DND-41 (cell line): ENCODE measurements around the gene IGF2BP3.

Experiments
- ATAC-seq: fragments of 200-7000 bp; cut with Tn5 transposase; 3 replicates; pipeline ENCODE4 v1.9.1; 2021; ENCODE audit warnings: low read depth; ENCODE audit not compliant: insufficient read depth
- DNase-seq: peaks from one replicate; pipeline ENCODE4 v3.0.0-alpha.2; 2020
- H2AFZ ChIP-seq: 2 replicates; pipeline ENCODE4 v1.6.0; 2012; ENCODE audit warnings: low read depth, low read length
- H3K27ac ChIP-seq: 2 replicates; pipeline ENCODE4 v1.5.1; 2012; ENCODE audit warnings: low read length, inconsistent platforms
- H3K27me3 ChIP-seq: fragments of 200-600 bp; sonication (generic); 2 replicates; pipeline ENCODE4 v1.6.0; 2012; ENCODE audit warnings: low read length, mild to moderate bottlenecking, inconsistent platforms; ENCODE audit not compliant: insufficient read depth, poor library complexity
- H3K36me3 ChIP-seq: 2 replicates; pipeline ENCODE4 v1.5.1; 2012; ENCODE audit warnings: low read length, inconsistent platforms; ENCODE audit not compliant: insufficient read depth
- H3K4me1 ChIP-seq: 2 replicates; pipeline ENCODE4 v1.5.1; 2012; ENCODE audit warnings: mild to moderate bottlenecking, low read length; ENCODE audit not compliant: insufficient read depth
- H3K4me2 ChIP-seq: 2 replicates; pipeline ENCODE4 v1.6.0; 2012; ENCODE audit warnings: mild to moderate bottlenecking, moderate library complexity, low read length, inconsistent platforms; ENCODE audit not compliant: insufficient read depth
- H3K4me3 ChIP-seq, 2 experiments: fragments of 200-600 bp in 1 of 2; shearing (Covaris generic) in 1 of 2; 2 replicates each; pipeline ENCODE4 v1.5.1; 2012 to 2016; ENCODE audit warnings: inconsistent platforms in 2 of 2, low read length in 2 of 2, mild to moderate bottlenecking in 2 of 2, low read depth in 1 of 2, moderate library complexity in 1 of 2
- H3K79me2 ChIP-seq: 2 replicates; pipeline ENCODE4 v1.6.0; 2012; ENCODE audit warnings: low read length, inconsistent platforms; ENCODE audit not compliant: insufficient read depth
- H3K9ac ChIP-seq: 2 replicates; pipeline ENCODE4 v1.6.0; 2012; ENCODE audit warnings: low read depth, mild to moderate bottlenecking, inconsistent platforms, low read length, moderate library complexity
- H3K9me3 ChIP-seq: 2 replicates; pipeline ENCODE4 v1.5.1; 2012; ENCODE audit warnings: low read length, moderate library complexity, mild to moderate bottlenecking, inconsistent platforms; ENCODE audit not compliant: insufficient read depth, severe bottlenecking
- H4K20me1 ChIP-seq: 2 replicates; pipeline ENCODE4 v1.6.0; 2012; ENCODE audit warnings: low read length; ENCODE audit not compliant: insufficient read depth
- EZH2 ChIP-seq: IDR thresholded peaks from 3 replicates; pipeline ENCODE4 v1.6.1; 2012; ENCODE audit warnings: borderline replicate concordance, low read depth, mild to moderate bottlenecking, moderate library complexity, low read length, inconsistent platforms; ENCODE audit not compliant: severe bottlenecking
- TF ChIP-seq, protein P1 (sequence below): IDR thresholded peaks from 2 replicates; pipeline ENCODE4 v1.5.1; 2012; ENCODE audit warnings: borderline replicate concordance, low read length, moderate library complexity, mild to moderate bottlenecking; ENCODE audit not compliant: poor library complexity, severe bottlenecking; ENCODE audit errors: extremely low read depth

Gene IGF2BP3

DNA sequence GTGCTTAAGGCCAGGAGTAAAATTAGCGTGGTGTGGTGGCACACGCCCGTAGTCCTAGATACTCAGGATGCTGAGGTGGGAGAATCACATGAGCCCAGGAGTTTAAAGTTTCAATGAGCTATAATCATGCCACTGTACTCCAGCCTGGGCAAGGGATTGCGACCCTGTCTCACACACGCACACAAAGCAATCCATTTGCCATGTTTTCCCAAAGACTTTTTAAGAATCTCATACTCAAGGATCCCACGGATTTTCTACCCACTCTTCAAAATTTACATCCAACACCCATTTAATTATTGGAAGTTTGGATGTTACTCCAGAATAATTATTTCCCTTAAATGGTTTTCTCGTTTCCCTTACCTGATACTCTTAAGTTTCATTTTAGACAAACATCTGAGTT, 47.9 kb downstream of the IGF2BP3 start:
- DNase-seq (no peak), ATAC-seq (no peak)
- H3K36me3 ChIP-seq = no peaks in the 10 kb centered on the region
- H4K20me1 ChIP-seq = no peaks in the 10 kb centered on the region
- no peak overlapping the region for H3K4me3 ChIP-seq
- TF ChIP-seq EZH2 = no peak
- TF ChIP-seq, protein P1, sequence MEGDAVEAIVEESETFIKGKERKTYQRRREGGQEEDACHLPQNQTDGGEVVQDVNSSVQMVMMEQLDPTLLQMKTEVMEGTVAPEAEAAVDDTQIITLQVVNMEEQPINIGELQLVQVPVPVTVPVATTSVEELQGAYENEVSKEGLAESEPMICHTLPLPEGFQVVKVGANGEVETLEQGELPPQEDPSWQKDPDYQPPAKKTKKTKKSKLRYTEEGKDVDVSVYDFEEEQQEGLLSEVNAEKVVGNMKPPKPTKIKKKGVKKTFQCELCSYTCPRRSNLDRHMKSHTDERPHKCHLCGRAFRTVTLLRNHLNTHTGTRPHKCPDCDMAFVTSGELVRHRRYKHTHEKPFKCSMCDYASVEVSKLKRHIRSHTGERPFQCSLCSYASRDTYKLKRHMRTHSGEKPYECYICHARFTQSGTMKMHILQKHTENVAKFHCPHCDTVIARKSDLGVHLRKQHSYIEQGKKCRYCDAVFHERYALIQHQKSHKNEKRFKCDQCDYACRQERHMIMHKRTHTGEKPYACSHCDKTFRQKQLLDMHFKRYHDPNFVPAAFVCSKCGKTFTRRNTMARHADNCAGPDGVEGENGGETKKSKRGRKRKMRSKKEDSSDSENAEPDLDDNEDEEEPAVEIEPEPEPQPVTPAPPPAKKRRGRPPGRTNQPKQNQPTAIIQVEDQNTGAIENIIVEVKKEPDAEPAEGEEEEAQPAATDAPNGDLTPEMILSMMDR = no peak
- no peak overlapping the region for H2AFZ ChIP-seq
- no peaks in the 10 kb centered on the region for H3K27me3 ChIP-seq
- H3K9ac ChIP-seq = no peak overlapping the region
- H3K79me2 ChIP-seq = no peaks in the 10 kb centered on the region
- H3K9me3 ChIP-seq = no peaks in the 10 kb centered on the region
- no peaks in the 10 kb centered on the region for H3K4me1 ChIP-seq
- no peak overlapping the region for H3K4me2 ChIP-seq
- no peak overlapping the region for H3K27ac ChIP-seq

DNA sequence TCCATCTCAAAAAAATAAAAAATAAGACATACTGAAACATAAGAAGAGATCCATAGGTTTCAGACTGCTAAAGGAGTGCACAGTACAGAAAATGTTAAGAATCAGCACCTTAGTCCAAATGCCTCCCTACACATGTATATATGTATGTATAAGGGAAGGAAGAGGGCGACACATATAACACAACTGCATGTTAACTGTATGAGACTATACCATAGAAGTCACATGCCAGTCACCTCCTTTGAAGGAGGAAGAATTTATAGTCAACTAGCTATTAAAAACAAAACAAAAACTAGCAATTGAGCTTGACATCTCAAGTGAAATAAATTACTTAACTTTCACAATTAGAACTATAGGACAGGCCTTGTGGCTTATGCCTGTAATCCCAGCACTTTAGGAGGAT, 50.4 kb downstream of the IGF2BP3 start:
- H3K79me2 ChIP-seq = no peaks in the 10 kb centered on the region
- H3K27ac ChIP-seq = no peak overlapping the region

DNA sequence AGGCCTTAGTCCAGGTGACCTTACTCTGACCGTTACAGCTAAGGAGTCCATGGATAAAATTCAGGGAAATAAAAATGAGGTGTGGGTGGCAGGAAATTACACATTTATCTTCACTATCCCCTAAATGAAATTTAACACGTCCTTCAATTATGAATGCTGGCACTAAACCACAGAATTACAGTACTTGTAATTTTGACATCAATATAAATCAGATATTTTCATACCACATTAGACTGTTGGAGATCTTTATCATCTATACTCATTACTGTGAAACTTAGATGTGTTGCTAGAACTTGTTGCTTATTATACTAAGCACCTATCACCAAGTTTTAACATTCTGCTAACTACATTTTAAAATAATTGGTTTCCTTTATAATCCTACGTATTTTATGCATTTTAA, 51.1 kb downstream of the IGF2BP3 start:
- TF ChIP-seq EZH2 = no peak
- TF ChIP-seq, protein P1 = no peak
- Histone ChIP-seq H3K4me3 (no peak overlapping the region), H3K9ac (no peak overlapping the region), H3K4me2 (no peak overlapping the region), H3K27me3 (no peaks in the 10 kb centered on the region), H3K4me1 (no peaks in the 10 kb centered on the region), H3K36me3 (no peaks in the 10 kb centered on the region), H2AFZ (no peak overlapping the region), H3K79me2 (no peaks in the 10 kb centered on the region), H3K9me3 (no peaks in the 10 kb centered on the region), H3K27ac (no peak overlapping the region), H4K20me1 (no peaks in the 10 kb centered on the region)
- no peak for DNase-seq
- ATAC-seq = no peak

More for the DNA sequence above, 50.4 kb downstream of the IGF2BP3 start:
- no peak for DNase-seq
- no peak overlapping the region for H3K9ac ChIP-seq
- H3K9me3 ChIP-seq = no peaks in the 10 kb centered on the region
- no peak overlapping the region for H2AFZ ChIP-seq
- H4K20me1 ChIP-seq = no peaks in the 10 kb centered on the region
- H3K4me2 ChIP-seq = no peak overlapping the region
- H3K36me3 ChIP-seq = no peaks in the 10 kb centered on the region
- no peak for ATAC-seq
- H3K4me3 ChIP-seq = no peak overlapping the region
- no peaks in the 10 kb centered on the region for H3K27me3 ChIP-seq
- TF ChIP-seq, protein P1 = no peak
- no peak for TF ChIP-seq EZH2
- H3K4me1 ChIP-seq = no peaks in the 10 kb centered on the region

DNA sequence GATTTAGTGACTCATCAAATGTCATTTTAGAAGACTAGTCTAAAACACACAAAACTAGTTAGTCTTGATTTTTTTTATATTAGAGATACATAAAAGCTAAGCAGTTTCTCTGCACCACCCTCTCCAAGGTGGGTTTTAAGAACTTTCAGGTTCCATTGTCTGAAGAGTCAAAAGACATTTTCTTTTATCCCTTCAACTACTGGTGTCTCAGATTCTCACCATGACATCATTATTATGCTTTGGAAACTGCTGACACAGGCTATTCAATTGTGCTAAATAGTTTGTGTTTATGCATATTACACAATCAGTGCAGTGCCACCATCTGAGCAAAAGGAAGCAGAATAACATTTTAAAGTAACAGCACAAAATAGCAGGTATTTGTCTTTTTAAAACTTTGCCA, 52.2 kb downstream of the IGF2BP3 start:
- H3K36me3 ChIP-seq = no peaks in the 10 kb centered on the region
- no peak overlapping the region for H2AFZ ChIP-seq
- no peak overlapping the region for H3K9ac ChIP-seq
- H3K4me1 ChIP-seq = no peaks in the 10 kb centered on the region
- H4K20me1 ChIP-seq = no peaks in the 10 kb centered on the region
- no peak overlapping the region for H3K4me3 ChIP-seq
- ATAC-seq = no peak
- H3K27me3 ChIP-seq = no peaks in the 10 kb centered on the region
- H3K4me2 ChIP-seq = no peak overlapping the region
- no peak overlapping the region for H3K27ac ChIP-seq
- no peaks in the 10 kb centered on the region for H3K9me3 ChIP-seq
- no peak for DNase-seq
- TF ChIP-seq EZH2 = no peak
- TF ChIP-seq, protein P1 = no peak
- H3K79me2 ChIP-seq = no peaks in the 10 kb centered on the region
